H9 (cell line): ENCODE data around the gene DOCK7. TPM values are rescaled to one million over a fixed set of nuclear protein-coding genes. Genes with fewer than 3 reads are reported as not detected.

ENCODE experiments used
- DNase-seq: peaks from one replicate; pipeline ENCODE4 v3.0.0-alpha.2; 2017
- H2AFZ ChIP-seq: one replicate; pipeline ENCODE4 v1.6.1; 2013; ENCODE audit warnings: mild to moderate bottlenecking, low read length, control low read depth, moderate library complexity
- H2AK5ac ChIP-seq: 2 replicates; pipeline ENCODE4 v1.6.1; 2013; ENCODE audit warnings: low read length, control low read depth, mixed read lengths; ENCODE audit not compliant: insufficient read length
- H2BK120ac ChIP-seq: one replicate; pipeline ENCODE4 v1.6.1; 2013; ENCODE audit warnings: low read depth, mild to moderate bottlenecking, low read length, control low read depth, inconsistent platforms; ENCODE audit not compliant: poor library complexity, severe bottlenecking
- H2BK12ac ChIP-seq: 2 replicates; pipeline ENCODE4 v1.6.1; 2013; ENCODE audit warnings: low read length, control low read depth, mixed read lengths, low read depth; ENCODE audit not compliant: insufficient read length
- H2BK15ac ChIP-seq: 2 replicates; pipeline ENCODE4 v1.6.1; 2013; ENCODE audit warnings: low read depth, low read length, control low read depth
- H2BK20ac ChIP-seq: one replicate; pipeline ENCODE4 v1.6.1; 2013; ENCODE audit warnings: low read depth, mild to moderate bottlenecking, low read length, control low read depth, inconsistent platforms; ENCODE audit not compliant: poor library complexity, severe bottlenecking
- H2BK5ac ChIP-seq: 2 replicates; pipeline ENCODE4 v1.6.1; 2013; ENCODE audit warnings: low read length, control low read depth, mixed read lengths; ENCODE audit not compliant: insufficient read length
- H3K14ac ChIP-seq: 2 replicates; pipeline ENCODE4 v1.6.1; 2013; ENCODE audit warnings: low read length, control low read depth; ENCODE audit not compliant: insufficient read depth
- H3K18ac ChIP-seq: 2 replicates; pipeline ENCODE4 v1.6.1; 2013; ENCODE audit warnings: low read depth, mild to moderate bottlenecking, mixed read lengths, low read length, control low read depth; ENCODE audit not compliant: insufficient read length
- H3K23ac ChIP-seq: 2 replicates; pipeline ENCODE4 v1.6.1; 2013; ENCODE audit warnings: low read length, control low read depth, mixed read lengths, low read depth; ENCODE audit not compliant: insufficient read length
- H3K23me2 ChIP-seq: 2 replicates; pipeline ENCODE4 v1.6.1; 2013; ENCODE audit warnings: low read depth, mild to moderate bottlenecking, mixed read lengths, low read length, control low read depth; ENCODE audit not compliant: insufficient read length, poor library complexity, severe bottlenecking
- H3K27ac ChIP-seq: 2 replicates; pipeline ENCODE4 v1.5.1; 2013; ENCODE audit warnings: low read length, control low read depth, mixed read lengths, low read depth; ENCODE audit not compliant: insufficient read length
- H3K27me3 ChIP-seq: 2 replicates; pipeline ENCODE4 v1.6.1; 2013; ENCODE audit warnings: low read length, control low read depth, inconsistent platforms; ENCODE audit not compliant: insufficient read depth
- H3K4ac ChIP-seq: 2 replicates; pipeline ENCODE4 v1.6.1; 2013; ENCODE audit warnings: low read depth, mild to moderate bottlenecking, control low read depth, inconsistent platforms, low read length, moderate library complexity
- H3K4me1 ChIP-seq: 2 replicates; pipeline ENCODE4 v1.6.1; 2013; ENCODE audit warnings: low read length, control low read depth, inconsistent platforms; ENCODE audit not compliant: insufficient read depth
- H3K4me2 ChIP-seq: 2 replicates; pipeline ENCODE4 v1.6.1; 2013; ENCODE audit warnings: low read length, control low read depth, mixed read lengths; ENCODE audit not compliant: insufficient read length, insufficient read depth
- H3K56ac ChIP-seq: 2 replicates; pipeline ENCODE4 v1.6.1; 2013; ENCODE audit warnings: low read depth, mild to moderate bottlenecking, mixed read lengths, low read length, control low read depth; ENCODE audit not compliant: insufficient read length
- H3K79me1 ChIP-seq: 2 replicates; pipeline ENCODE4 v1.6.1; 2013; ENCODE audit warnings: low read depth, mild to moderate bottlenecking, moderate library complexity, low read length, control low read depth, inconsistent platforms; ENCODE audit not compliant: insufficient read depth, poor library complexity, severe bottlenecking
- H3K79me2 ChIP-seq: 2 replicates; pipeline ENCODE4 v1.6.1; 2013; ENCODE audit warnings: low read length, control low read depth, inconsistent platforms; ENCODE audit not compliant: insufficient read depth
- H3K9ac ChIP-seq: 2 replicates; pipeline ENCODE4 v1.6.1; 2013; ENCODE audit warnings: low read length, control low read depth, mixed read lengths; ENCODE audit not compliant: insufficient read length; ENCODE audit errors: extremely low read depth
- H3K9me3 ChIP-seq: one replicate; pipeline ENCODE4 v1.6.1; 2013; ENCODE audit warnings: low read depth, low read length, inconsistent platforms; ENCODE audit not compliant: control insufficient read depth
- H3T11ph ChIP-seq: one replicate; pipeline ENCODE4 v1.6.1; 2013; ENCODE audit warnings: mild to moderate bottlenecking, low read length, control low read depth, inconsistent platforms
- H4K20me1 ChIP-seq: one replicate; pipeline ENCODE4 v1.6.1; 2013; ENCODE audit not compliant: control insufficient read depth, insufficient read length, insufficient read depth
- H4K5ac ChIP-seq: 2 replicates; pipeline ENCODE4 v1.6.1; 2013; ENCODE audit warnings: low read depth, mild to moderate bottlenecking, mixed read lengths, low read length, control low read depth; ENCODE audit not compliant: insufficient read length
- H4K8ac ChIP-seq: replicated peaks from 2 replicates; pipeline ENCODE4 v1.6.1; 2013; ENCODE audit warnings: low read length, control low read depth, mixed read lengths, low read depth; ENCODE audit not compliant: insufficient read length
- H4K91ac ChIP-seq: 2 replicates; pipeline ENCODE4 v1.6.1; 2013; ENCODE audit warnings: low read depth, mild to moderate bottlenecking, moderate library complexity, mixed read lengths, low read length, control low read depth; ENCODE audit not compliant: insufficient read length
- H3K27ac Mint-ChIP-seq, 3 experiments: 2 replicates in 2 of 3; 3 replicates in 1 of 3; pipeline ENCODE4 v1.8.0; 2020 to 2021; ENCODE audit warnings: mixed read lengths in 3 of 3, mild to moderate bottlenecking in 1 of 3, moderate library complexity in 1 of 3
- H3K27me3 Mint-ChIP-seq: 2 replicates; pipeline ENCODE4 v1.8.0; 2021; ENCODE audit warnings: low read depth, mild to moderate bottlenecking, moderate library complexity, mixed read lengths
- H3K36me3 Mint-ChIP-seq, 3 experiments: 2 replicates in 2 of 3; 3 replicates in 1 of 3; pipeline ENCODE4 v1.8.0; 2020 to 2021; ENCODE audit warnings: low read depth in 3 of 3, mixed read lengths in 3 of 3; ENCODE audit not compliant: insufficient read depth in 1 of 3
- H3K4me1 Mint-ChIP-seq, 2 experiments: 2 replicates each; pipeline ENCODE4 v1.8.0; 2020; ENCODE audit warnings: mixed read lengths in 2 of 2
- H3K4me3 Mint-ChIP-seq, 2 experiments: 2 replicates in 1 of 2; 3 replicates in 1 of 2; pipeline ENCODE4 v1.8.0; 2020 to 2021; ENCODE audit warnings: mild to moderate bottlenecking in 2 of 2, mixed read lengths in 2 of 2, moderate library complexity in 1 of 2
- H3K9me3 Mint-ChIP-seq, 2 experiments: 2 replicates in 1 of 2; 3 replicates in 1 of 2; pipeline ENCODE4 v1.8.0; 2020; ENCODE audit warnings: mild to moderate bottlenecking in 2 of 2, mixed read lengths in 2 of 2, moderate library complexity in 1 of 2
- CTCF ChIP-seq: fragments of 200-600 bp; sonication (generic); conservative IDR thresholded peaks from 3 replicates; pipeline ENCODE4 v1.8.0; 2021; ENCODE audit warnings: antibody characterized with exemption, mild to moderate bottlenecking
- WGBS: extraction: QIAGEN DNeasy Blood & Tissue Kit; methylation state at CpG from one replicate; pipeline ENCODE4 v1.1.7; 2013; ENCODE audit warnings: missing lambda C conversion rate, low lambda C conversion rate, mixed read lengths; ENCODE audit not compliant: insufficient read length; ENCODE audit errors: extremely low coverage; 5-methylcytosine and 5-hydroxymethylcytosine counted together
- total RNA-seq: library from RNA; stranded (reverse); gene quantifications from 2 replicates; pipeline ENCODE4 v1.2.1, GENCODE V29; 2021

DOCK7 gene
- total RNA-seq, 1 experiment from 2014 or later = 36.8 TPM

DNA sequence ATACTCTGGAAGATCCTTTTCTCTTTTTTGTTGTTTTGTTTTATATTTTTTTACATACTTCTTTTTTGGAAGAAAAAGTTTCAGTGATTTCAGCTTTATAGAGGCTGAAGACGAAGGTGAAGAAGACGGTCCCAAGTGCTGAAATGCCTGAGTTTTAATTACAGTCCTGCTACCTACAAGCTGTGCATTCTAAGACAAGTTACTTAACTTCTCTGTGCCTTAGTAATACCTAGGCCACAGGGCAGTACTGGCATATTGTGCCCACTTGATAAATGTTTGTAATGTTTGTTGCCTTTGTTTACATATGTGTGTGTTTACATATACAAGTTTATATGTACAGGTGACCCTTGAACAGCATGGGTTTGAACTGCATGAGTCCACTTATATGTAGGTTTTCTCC, 147.1 kb downstream of the DOCK7 start:
- Mint-ChIP-seq H3K4me1 (peaks cover 13 to 16% of the 10 kb centered on the region in 2 experiments), H3K4me3 (no peak overlapping the region), H3K9me3 (no peaks in the 10 kb centered on the region), H3K27me3 (no peaks in the 10 kb centered on the region), H3K27ac (no peak overlapping the region), H3K36me3 (peaks cover 0 to 4% (median 0%) of the 10 kb centered on the region in 3 experiments; a peak in 1 of 7 replicates)
- Histone ChIP-seq H3K27me3 (no peaks in the 10 kb centered on the region), H4K8ac (no peak overlapping the region), H3K4me1 (no peaks in the 10 kb centered on the region; the same call in 1 of the 2 replicates), H4K91ac (no peak overlapping the region), H3K9ac (no peak overlapping the region), H3K14ac (no peak overlapping the region), H2BK20ac (no peak overlapping the region), H2BK12ac (no peak overlapping the region), H3K4me2 (no peak overlapping the region), H2BK5ac (no peak overlapping the region), H2BK15ac (no peak overlapping the region), H3K18ac (no peak overlapping the region), H2AFZ (no peak overlapping the region), H2BK120ac (no peak overlapping the region), H4K5ac (no peak overlapping the region), H3K9me3 (no peaks in the 10 kb centered on the region), H3K56ac (no peak overlapping the region), H3K79me1 (no peaks in the 10 kb centered on the region), H3K27ac (no peak overlapping the region), H3K23ac (no peak overlapping the region), H3T11ph (no peak overlapping the region), H4K20me1 (no peaks in the 10 kb centered on the region), H3K79me2 (no peaks in the 10 kb centered on the region), H3K23me2 (no peaks in the 10 kb centered on the region), H3K4ac (no peak overlapping the region), H2AK5ac (no peak overlapping the region)
- no peak for TF ChIP-seq CTCF
- DNase-seq = no peak
- WGBS = no CpG with 5 or more reads among the region's 2 CpGs
